IPS-15b (cell line): ENCODE data around the gene FAM47E.
A peak's percentile ranks its signal among the peaks of the same experiment; 100 is the strongest.

Experiments used
- H3K27me3 ChIP-seq: one replicate; pipeline ENCODE4 v1.6.1; 2013; ENCODE audit warnings: low read length; ENCODE audit not compliant: control insufficient read depth, insufficient read depth
- H3K36me3 ChIP-seq: one replicate; pipeline ENCODE4 v1.6.1; 2013; ENCODE audit warnings: low read length; ENCODE audit not compliant: control insufficient read depth, insufficient read depth
- H3K4me1 ChIP-seq: one replicate; pipeline ENCODE4 v1.6.1; 2013; ENCODE audit warnings: mild to moderate bottlenecking, low read length; ENCODE audit not compliant: control insufficient read depth, insufficient read depth
- H3K4me3 ChIP-seq: one replicate; pipeline ENCODE4 v1.5.1; 2013; ENCODE audit warnings: low read depth, low read length
- H3K9ac ChIP-seq: one replicate; pipeline ENCODE4 v1.6.1; 2013; ENCODE audit warnings: low read depth, mild to moderate bottlenecking, low read length
- H3K9me3 ChIP-seq: one replicate; pipeline ENCODE4 v1.6.1; 2013; ENCODE audit warnings: mild to moderate bottlenecking, low read length; ENCODE audit not compliant: control insufficient read depth, insufficient read depth

The FAM47E gene

GRCh38 chr4:76306882-76307659, 55.5 kb downstream of the FAM47E start:
- Histone ChIP-seq H3K27me3 (peaks cover 15% of the 10 kb centered on the region), H3K9ac (peak overlapping the region; percentile 80), H3K36me3 (no peaks in the 10 kb centered on the region), H3K9me3 (no peaks in the 10 kb centered on the region), H3K4me1 (no peaks in the 10 kb centered on the region), H3K4me3 (peak overlapping the region; percentile 93)

DNA sequence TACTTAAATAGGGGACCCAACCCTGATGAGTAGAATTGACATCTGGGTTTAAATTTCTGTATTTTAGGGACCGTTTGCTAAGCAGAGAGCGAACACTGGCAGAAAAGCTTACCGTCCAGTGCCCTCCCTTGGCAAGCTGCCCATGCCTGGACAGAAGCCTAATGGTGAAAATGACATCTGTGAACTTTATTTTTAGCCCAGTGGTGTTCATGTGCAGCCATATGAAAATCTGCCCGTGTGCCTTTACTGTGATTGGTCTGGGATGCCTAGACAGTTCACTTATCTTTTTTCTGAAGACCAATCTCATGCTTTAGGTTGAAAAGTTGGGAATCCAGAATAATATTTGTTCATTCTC, 56.1 kb downstream of the FAM47E start:
- Histone ChIP-seq H3K4me3 (peak overlapping the region; percentile 93), H3K9ac (no peak overlapping the region), H3K4me1 (no peaks in the 10 kb centered on the region), H3K27me3 (peaks cover 15% of the 10 kb centered on the region), H3K36me3 (no peaks in the 10 kb centered on the region), H3K9me3 (no peaks in the 10 kb centered on the region)

GRCh38 chr4:76308548-76308947, 57.0 kb downstream of the FAM47E start:
- H3K9ac ChIP-seq, result no peak overlapping the region

GRCh38 chr4:76309939-76310550, 58.5 kb downstream of the FAM47E start:
- Histone ChIP-seq H3K4me3 (no peak overlapping the region), H3K27me3 (peaks cover 9% of the 10 kb centered on the region), H3K36me3 (no peaks in the 10 kb centered on the region), H3K9me3 (no peaks in the 10 kb centered on the region), H3K4me1 (no peaks in the 10 kb centered on the region), H3K9ac (no peak overlapping the region)

More at GRCh38 chr4:76308548-76308947, 57.0 kb downstream of the FAM47E start:
- H3K36me3 ChIP-seq, result no peaks in the 10 kb centered on the region
- H3K4me3 ChIP-seq, result no peak overlapping the region
- H3K27me3 ChIP-seq, result peaks cover 15% of the 10 kb centered on the region
- H3K9me3 ChIP-seq, result no peaks in the 10 kb centered on the region
- H3K4me1 ChIP-seq, result no peaks in the 10 kb centered on the region

- Histone ChIP-seq H3K9me3 (no peaks in the 10 kb centered on the region), H3K4me3 (no peak overlapping the region), H3K4me1 (no peaks in the 10 kb centered on the region), H3K27me3 (peaks cover 3% of the 10 kb centered on the region), H3K36me3 (no peaks in the 10 kb centered on the region), H3K9ac (no peak overlapping the region)
Observed at GRCh38 chr4:76310683-76311082, 59.2 kb downstream of the FAM47E start.

- Histone ChIP-seq H3K9ac (no peak overlapping the region), H3K9me3 (no peaks in the 10 kb centered on the region), H3K4me3 (no peak overlapping the region), H3K4me1 (no peaks in the 10 kb centered on the region), H3K27me3 (no peaks in the 10 kb centered on the region), H3K36me3 (no peaks in the 10 kb centered on the region)
Observed at GRCh38 chr4:76311896-76312331, 60.4 kb downstream of the FAM47E start.

GRCh38 chr4:76312457-76312856, 60.9 kb downstream of the FAM47E start:
- Histone ChIP-seq H3K9me3 (no peaks in the 10 kb centered on the region), H3K4me3 (no peak overlapping the region), H3K27me3 (no peaks in the 10 kb centered on the region), H3K9ac (no peak overlapping the region), H3K4me1 (no peaks in the 10 kb centered on the region), H3K36me3 (no peaks in the 10 kb centered on the region)

DNA sequence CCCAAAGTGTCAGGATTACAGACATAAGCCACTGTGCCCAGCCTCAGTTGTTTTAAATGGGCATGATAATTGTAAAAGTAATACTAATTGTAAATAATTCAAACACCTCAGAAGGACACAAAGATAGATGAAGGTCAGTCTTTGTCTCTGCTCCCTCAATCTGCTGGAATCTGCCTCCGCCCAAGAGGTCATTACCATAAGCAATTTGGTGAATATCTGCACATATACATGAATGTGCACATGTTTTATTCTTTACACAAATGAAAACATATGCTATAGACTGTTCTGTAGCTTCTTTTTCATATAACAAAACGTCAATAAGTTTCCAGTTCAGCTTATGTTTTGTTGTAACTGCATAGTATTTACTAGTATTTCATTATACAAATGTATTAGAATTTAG, 62.0 kb downstream of the FAM47E start:
- H3K27me3 ChIP-seq, result no peaks in the 10 kb centered on the region
- H3K36me3 ChIP-seq, result no peaks in the 10 kb centered on the region
- no peak overlapping the region for H3K4me3 ChIP-seq
- H3K9ac ChIP-seq, result no peak overlapping the region
- no peaks in the 10 kb centered on the region for H3K4me1 ChIP-seq
- H3K9me3 ChIP-seq, result no peaks in the 10 kb centered on the region

GRCh38 chr4:76315267-76315918, 63.9 kb downstream of the FAM47E start:
- no peaks in the 10 kb centered on the region for H3K9me3 ChIP-seq
- no peak overlapping the region for H3K9ac ChIP-seq
- H3K27me3 ChIP-seq, result no peaks in the 10 kb centered on the region
- no peaks in the 10 kb centered on the region for H3K36me3 ChIP-seq
- no peak overlapping the region for H3K4me3 ChIP-seq
- H3K4me1 ChIP-seq, result no peaks in the 10 kb centered on the region

- H3K4me3 ChIP-seq, result no peak overlapping the region
Observed at GRCh38 chr4:76316131-76316530, 64.6 kb downstream of the FAM47E start.

DNA sequence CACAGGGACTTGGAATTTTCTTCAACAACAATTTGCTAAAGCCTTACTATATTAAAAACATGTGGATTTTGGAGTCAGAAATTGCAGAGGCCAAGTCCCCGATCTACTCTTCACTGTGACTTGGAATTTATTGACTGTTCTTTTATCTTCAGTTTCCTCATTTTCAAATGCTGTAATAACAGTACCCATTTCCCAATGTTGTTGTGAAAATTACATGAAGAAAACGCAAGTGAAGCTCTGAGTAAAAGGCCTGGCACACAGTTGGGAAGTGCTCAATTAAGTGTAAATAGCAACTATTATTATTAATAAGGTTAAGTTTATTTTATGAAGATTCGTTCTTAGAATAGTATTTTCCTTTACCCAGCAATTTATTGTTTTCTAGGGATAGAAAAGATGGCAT, 70.7 kb downstream of the FAM47E start:
- no peaks in the 10 kb centered on the region for H3K36me3 ChIP-seq
- H3K9ac ChIP-seq, result no peak overlapping the region
- H3K9me3 ChIP-seq, result peaks cover 8% of the 10 kb centered on the region
- H3K4me1 ChIP-seq, result no peaks in the 10 kb centered on the region
- no peaks in the 10 kb centered on the region for H3K27me3 ChIP-seq
- H3K4me3 ChIP-seq, result no peak overlapping the region

More at GRCh38 chr4:76316131-76316530, 64.6 kb downstream of the FAM47E start:
- H3K27me3 ChIP-seq, result no peaks in the 10 kb centered on the region
- no peaks in the 10 kb centered on the region for H3K9me3 ChIP-seq
- no peak overlapping the region for H3K9ac ChIP-seq
- H3K4me1 ChIP-seq, result no peaks in the 10 kb centered on the region
- H3K36me3 ChIP-seq, result no peaks in the 10 kb centered on the region

- Histone ChIP-seq H3K4me1 (no peaks in the 10 kb centered on the region), H3K4me3 (no peak overlapping the region), H3K9ac (no peak overlapping the region)
Observed at GRCh38 chr4:76325072-76325471, 73.6 kb downstream of the FAM47E start.

More at GRCh38 chr4:76325072-76325471, 73.6 kb downstream of the FAM47E start:
- H3K27me3 ChIP-seq, result no peaks in the 10 kb centered on the region
- H3K36me3 ChIP-seq, result no peaks in the 10 kb centered on the region
- H3K9me3 ChIP-seq, result peaks cover 8% of the 10 kb centered on the region
